Measurements from ENCODE around the gene C17orf67. TPM values are rescaled to one million over a fixed set of nuclear protein-coding genes. Genes with fewer than 3 reads are reported as not detected.

The C17orf67 gene
- total RNA-seq, 6 experiments from 2014 or later = 0.31 to 1.1 (median 0.78) TPM

DNA sequence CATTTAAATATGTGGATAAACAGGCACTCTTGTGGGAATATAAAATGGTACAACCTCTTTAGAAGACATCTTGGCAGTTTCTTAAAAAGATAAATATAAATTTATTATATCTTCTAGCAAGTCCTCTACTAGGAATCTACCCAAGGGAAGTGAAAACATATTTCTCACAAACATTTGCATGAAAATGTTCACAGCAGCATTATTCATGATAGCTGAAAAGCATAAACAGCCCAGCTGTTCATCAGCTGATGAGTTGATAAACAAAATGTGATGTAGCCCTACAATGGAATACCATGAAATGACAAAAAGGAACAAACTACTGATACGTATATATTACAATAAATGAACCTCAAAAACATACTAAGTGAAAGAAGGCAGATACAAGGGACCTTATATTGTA lies 12.2 kb upstream of the C17orf67 start:
- Histone ChIP-seq H3K27ac (no peak overlapping the region), H3K4me3 (no peak overlapping the region), H3K4me1 (no peaks in the 10 kb centered on the region), H3K9me3 (no peaks in the 10 kb centered on the region), H3K27me3 (no peaks in the 10 kb centered on the region), H3K36me3 (peaks cover 0 to 10% (median 3%) of the 10 kb centered on the region in 4 donors)
- ATAC-seq (no peak), DNase-seq (no peak)
- TF ChIP-seq POLR2A (IDR thresholded peaks at IDR 0.05) = no peak
- TF ChIP-seq, protein P1, sequence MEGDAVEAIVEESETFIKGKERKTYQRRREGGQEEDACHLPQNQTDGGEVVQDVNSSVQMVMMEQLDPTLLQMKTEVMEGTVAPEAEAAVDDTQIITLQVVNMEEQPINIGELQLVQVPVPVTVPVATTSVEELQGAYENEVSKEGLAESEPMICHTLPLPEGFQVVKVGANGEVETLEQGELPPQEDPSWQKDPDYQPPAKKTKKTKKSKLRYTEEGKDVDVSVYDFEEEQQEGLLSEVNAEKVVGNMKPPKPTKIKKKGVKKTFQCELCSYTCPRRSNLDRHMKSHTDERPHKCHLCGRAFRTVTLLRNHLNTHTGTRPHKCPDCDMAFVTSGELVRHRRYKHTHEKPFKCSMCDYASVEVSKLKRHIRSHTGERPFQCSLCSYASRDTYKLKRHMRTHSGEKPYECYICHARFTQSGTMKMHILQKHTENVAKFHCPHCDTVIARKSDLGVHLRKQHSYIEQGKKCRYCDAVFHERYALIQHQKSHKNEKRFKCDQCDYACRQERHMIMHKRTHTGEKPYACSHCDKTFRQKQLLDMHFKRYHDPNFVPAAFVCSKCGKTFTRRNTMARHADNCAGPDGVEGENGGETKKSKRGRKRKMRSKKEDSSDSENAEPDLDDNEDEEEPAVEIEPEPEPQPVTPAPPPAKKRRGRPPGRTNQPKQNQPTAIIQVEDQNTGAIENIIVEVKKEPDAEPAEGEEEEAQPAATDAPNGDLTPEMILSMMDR (IDR thresholded peaks at IDR 0.05) = no peak
- WGBS (ENCODE audit: insufficient coverage, low coverage, low lambda C conversion rate, missing lambda C conversion rate) = 100% methylated on average over 1 of the region's 1 CpG
- intact Hi-C loops (cut with DNase I) = no loop called here

DNA sequence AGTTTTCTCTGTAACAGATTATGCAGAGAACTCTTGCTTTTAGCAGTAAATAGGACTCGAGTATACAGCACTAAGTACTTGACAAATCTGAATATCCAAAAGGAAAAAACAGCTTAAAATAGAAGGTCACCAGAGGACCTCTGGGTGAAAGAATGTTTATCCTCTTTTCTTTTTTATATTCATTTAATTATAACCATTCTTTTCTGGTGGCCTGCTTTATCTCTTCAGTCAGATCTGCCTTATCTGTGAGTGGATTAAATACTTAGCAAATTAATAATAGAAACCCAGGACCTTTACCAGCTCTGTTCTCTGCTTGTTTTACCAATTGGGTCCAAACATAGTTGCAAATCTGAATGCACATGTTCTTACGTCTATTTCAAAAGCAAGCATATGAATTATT lies 8.9 kb upstream of the C17orf67 start:
- Histone ChIP-seq H3K27ac (no peak overlapping the region), H3K9me3 (no peaks in the 10 kb centered on the region), H3K36me3 (peaks cover 0 to 5% (median 2%) of the 10 kb centered on the region in 4 donors), H3K27me3 (no peaks in the 10 kb centered on the region), H3K4me3 (no peak overlapping the region), H3K4me1 (no peaks in the 10 kb centered on the region)
- DNase-seq (no peak), ATAC-seq (no peak)
- no peak for TF ChIP-seq POLR2A (IDR thresholded peaks at IDR 0.05)
- TF ChIP-seq, protein P1 (IDR thresholded peaks at IDR 0.05) = no peak
- 76% methylated on average over 2 of the region's 2 CpGs for WGBS (ENCODE audit: insufficient coverage, low coverage, low lambda C conversion rate, missing lambda C conversion rate)
- intact Hi-C loops (cut with DNase I) = no loop called here

DNA sequence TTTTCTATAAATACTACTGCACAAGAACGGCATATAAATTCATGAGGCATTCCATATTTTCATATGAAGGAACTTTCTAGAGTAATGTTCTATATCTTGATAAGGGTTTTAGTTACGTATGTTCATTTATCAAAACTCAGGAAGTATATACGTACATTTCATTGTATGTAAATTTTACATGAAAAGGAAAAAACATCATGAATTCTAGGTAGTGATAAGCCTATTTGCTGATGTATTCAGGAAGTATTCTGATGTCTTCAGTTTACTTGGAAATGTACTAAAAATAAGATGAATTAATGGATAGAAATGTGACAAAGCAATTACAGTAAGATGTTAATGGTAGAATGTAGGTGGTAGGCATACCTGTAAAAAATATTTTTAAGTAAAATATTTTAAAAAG lies 5.0 kb upstream of the C17orf67 start:
- H3K4me3 ChIP-seq = no peak overlapping the region
- no peaks in the 10 kb centered on the region for H3K9me3 ChIP-seq
- no peak for ATAC-seq
- DNase-seq = no peak
- no peaks in the 10 kb centered on the region for H3K27me3 ChIP-seq
- H3K27ac ChIP-seq = peak overlapping the region in 1 of 3 donors; percentile 2
- WGBS (ENCODE audit: insufficient coverage, low coverage, low lambda C conversion rate, missing lambda C conversion rate) = 69% methylated on average over 3 of the region's 3 CpGs
- peaks cover 0 to 5% (median under 1%) of the 10 kb centered on the region in 4 donors for H3K36me3 ChIP-seq
- peaks cover 0 to 4% (median 2%) of the 10 kb centered on the region in 4 donors for H3K4me1 ChIP-seq
- intact Hi-C loops (cut with DNase I) = no loop called here
- TF ChIP-seq, protein P1 (IDR thresholded peaks at IDR 0.05) = no peak
- TF ChIP-seq POLR2A (IDR thresholded peaks at IDR 0.05) = no peak

- TF ChIP-seq POLR2A (IDR thresholded peaks at IDR 0.05) = no peak
- TF ChIP-seq, protein P1 (IDR thresholded peaks at IDR 0.05) = no peak
- 56% methylated on average over 4 of the region's 7 CpGs for WGBS (ENCODE audit: insufficient coverage, low coverage, low lambda C conversion rate, missing lambda C conversion rate)
- peak overlapping the region; percentile 64 to 77 (median 69) for H3K4me3 ChIP-seq
- H3K27me3 ChIP-seq = no peaks in the 10 kb centered on the region
- no peaks in the 10 kb centered on the region for H3K9me3 ChIP-seq
- H3K4me1 ChIP-seq = peaks cover 0 to 12% (median 6%) of the 10 kb centered on the region in 4 donors
- intact Hi-C loops (cut with DNase I) = no loop called here
- ATAC-seq (no peak), DNase-seq (no peak)
- H3K36me3 ChIP-seq = no peaks in the 10 kb centered on the region
- peak overlapping the region; percentile 44 to 84 (median 80) for H3K27ac ChIP-seq
Observed at GRCh38 chr17:56835264-56835585, 1.5 kb upstream of the C17orf67 start.
